ENCODE data around the gene ARPC5L. TPM values are rescaled to one million over a fixed set of nuclear protein-coding genes. Genes with fewer than 3 reads are reported as not detected.
A peak's percentile ranks its signal among the peaks of the same experiment; 100 is the strongest.
"Not testable (repeated sequence)": the region's sequence is repeated elsewhere in the genome, so short reads cannot be mapped to it uniquely, and the experiment has no call there.

The ARPC5L gene
- total RNA-seq, 1 donor from 2014 or later = 39.2 TPM

DNA sequence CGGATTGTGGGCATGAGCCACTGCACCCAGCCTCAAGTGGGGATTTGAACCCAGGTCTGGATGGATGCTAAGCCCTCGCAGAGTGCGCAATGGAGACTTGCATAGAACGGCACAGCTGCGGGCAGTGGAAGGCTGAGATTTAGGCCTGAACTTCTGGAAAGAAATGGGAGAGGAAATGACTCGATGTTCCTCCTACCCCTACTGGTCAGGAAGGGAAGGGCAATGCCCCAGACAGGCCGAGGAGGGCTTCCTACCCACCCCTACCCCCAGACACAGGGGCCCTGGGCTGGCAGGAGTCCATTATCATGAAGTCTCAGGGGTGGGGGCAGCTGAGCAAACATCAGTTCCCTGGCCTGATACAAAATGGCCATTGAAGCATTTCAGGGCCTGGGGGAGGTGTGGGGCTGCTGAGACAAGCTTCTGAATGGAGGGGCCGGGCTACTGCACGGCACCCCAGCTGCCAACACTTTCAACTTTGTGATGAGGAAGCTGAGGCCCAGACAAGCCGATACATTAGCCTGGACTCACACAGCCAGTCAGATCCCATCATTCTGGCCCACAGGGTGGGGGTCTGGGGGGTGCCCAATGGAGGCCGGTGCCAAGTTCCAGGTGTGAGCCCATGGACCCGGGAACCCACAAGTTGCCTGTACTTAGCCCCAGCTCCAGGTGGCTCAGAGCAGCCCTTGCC, 22.2 kb upstream of the ARPC5L start:
- Histone ChIP-seq H3K36me3 (no peaks in the 10 kb centered on the region), H3K4me3 (no peak overlapping the region), H3K27ac (replicated peaks) (peak overlapping the region; percentile 37), H3K9me3 (replicated peaks) (no peaks in the 10 kb centered on the region), H3K4me1 (peaks cover 41% of the 10 kb centered on the region), H3K27me3 (ENCODE audit: low read depth) (no peaks in the 10 kb centered on the region)
- intact Hi-C loops (cut with micrococcal nuclease) = no loop called here
- no peak for DNase-seq
- TF ChIP-seq, protein P1, sequence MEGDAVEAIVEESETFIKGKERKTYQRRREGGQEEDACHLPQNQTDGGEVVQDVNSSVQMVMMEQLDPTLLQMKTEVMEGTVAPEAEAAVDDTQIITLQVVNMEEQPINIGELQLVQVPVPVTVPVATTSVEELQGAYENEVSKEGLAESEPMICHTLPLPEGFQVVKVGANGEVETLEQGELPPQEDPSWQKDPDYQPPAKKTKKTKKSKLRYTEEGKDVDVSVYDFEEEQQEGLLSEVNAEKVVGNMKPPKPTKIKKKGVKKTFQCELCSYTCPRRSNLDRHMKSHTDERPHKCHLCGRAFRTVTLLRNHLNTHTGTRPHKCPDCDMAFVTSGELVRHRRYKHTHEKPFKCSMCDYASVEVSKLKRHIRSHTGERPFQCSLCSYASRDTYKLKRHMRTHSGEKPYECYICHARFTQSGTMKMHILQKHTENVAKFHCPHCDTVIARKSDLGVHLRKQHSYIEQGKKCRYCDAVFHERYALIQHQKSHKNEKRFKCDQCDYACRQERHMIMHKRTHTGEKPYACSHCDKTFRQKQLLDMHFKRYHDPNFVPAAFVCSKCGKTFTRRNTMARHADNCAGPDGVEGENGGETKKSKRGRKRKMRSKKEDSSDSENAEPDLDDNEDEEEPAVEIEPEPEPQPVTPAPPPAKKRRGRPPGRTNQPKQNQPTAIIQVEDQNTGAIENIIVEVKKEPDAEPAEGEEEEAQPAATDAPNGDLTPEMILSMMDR (IDR thresholded peaks at IDR 0.05; ENCODE audit: borderline replicate concordance) = peak; percentile 57

DNA sequence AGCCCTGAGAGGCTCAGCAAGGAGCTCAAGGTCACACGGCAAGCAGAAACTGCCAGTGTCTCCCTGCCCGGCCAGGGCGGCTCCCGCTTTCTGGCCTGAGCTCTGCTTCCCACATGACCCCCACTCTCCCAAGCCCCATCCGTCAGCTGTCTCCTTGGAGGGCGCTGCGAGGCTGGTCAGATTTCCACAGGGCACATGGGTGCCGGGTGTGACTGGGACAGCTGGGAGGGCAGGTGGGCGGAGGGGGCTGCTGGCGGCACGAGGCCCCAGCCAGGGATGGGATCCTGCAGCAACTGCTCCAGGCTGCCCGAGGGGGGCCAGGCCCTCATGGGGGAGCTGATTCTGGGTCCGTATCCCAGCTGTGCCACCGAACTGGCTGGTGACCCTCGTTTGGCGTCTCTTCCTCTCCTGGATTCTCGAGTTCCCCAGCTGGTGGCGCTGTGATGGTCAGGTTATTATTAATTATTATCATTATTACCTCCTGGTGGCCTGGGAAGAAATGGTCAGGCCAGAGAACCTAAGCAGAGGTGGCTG, 21.6 kb upstream of the ARPC5L start:
- Histone ChIP-seq H3K4me3 (no peak overlapping the region), H3K27me3 (ENCODE audit: low read depth) (no peaks in the 10 kb centered on the region), H3K36me3 (no peaks in the 10 kb centered on the region), H3K9me3 (replicated peaks) (no peaks in the 10 kb centered on the region), H3K27ac (replicated peaks) (peak overlapping the region; percentile 37), H3K4me1 (peaks cover 35% of the 10 kb centered on the region)
- intact Hi-C loops (cut with micrococcal nuclease) = no loop called here
- TF ChIP-seq, protein P1 (IDR thresholded peaks at IDR 0.05; ENCODE audit: borderline replicate concordance) = peak; percentile 19
- DNase-seq = no peak

DNA sequence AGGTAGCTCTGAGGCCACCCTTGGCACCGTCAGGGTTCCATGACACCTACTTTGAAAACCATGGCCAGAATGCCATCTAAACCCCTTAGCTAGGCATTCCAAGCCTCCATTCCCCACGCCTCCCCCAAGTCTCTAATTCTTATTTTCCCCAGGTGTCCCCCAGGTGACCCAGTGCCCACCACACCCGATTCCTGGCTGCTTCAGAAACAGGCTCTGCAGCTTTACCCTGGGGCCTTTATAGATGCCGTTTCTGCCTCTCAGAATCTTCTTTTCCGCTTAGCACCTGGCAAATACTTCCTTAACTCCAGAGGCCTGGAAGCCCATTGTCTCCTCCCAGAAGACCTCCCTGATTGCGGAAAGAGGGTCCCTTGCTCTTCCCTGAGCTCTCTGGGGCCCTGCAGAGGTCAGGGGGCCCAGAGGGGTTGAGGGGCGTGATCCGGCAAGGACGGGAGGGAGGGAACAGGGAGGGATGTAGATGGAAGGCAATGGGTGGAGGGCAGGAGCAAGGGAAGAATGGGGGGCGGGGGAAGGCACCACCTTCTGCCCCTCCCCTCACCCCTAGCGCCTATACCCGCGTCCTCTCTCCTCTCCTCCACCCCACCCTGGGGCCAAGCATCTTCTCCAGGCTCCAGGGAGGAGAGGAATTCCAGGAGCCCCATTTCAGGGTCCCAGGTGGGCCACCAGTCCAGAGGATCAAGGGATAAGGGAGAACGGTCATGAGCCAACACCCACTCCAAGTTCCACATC, 20.7 kb upstream of the ARPC5L start:
- Histone ChIP-seq H3K36me3 (no peaks in the 10 kb centered on the region), H3K4me1 (peaks cover 26% of the 10 kb centered on the region), H3K27ac (replicated peaks) (no peak overlapping the region), H3K9me3 (replicated peaks) (no peaks in the 10 kb centered on the region), H3K27me3 (ENCODE audit: low read depth) (no peaks in the 10 kb centered on the region), H3K4me3 (no peak overlapping the region)
- TF ChIP-seq, protein P1 (IDR thresholded peaks at IDR 0.05; ENCODE audit: borderline replicate concordance) = no peak
- no peak for DNase-seq
- intact Hi-C loops (cut with micrococcal nuclease) = no loop called here

DNA sequence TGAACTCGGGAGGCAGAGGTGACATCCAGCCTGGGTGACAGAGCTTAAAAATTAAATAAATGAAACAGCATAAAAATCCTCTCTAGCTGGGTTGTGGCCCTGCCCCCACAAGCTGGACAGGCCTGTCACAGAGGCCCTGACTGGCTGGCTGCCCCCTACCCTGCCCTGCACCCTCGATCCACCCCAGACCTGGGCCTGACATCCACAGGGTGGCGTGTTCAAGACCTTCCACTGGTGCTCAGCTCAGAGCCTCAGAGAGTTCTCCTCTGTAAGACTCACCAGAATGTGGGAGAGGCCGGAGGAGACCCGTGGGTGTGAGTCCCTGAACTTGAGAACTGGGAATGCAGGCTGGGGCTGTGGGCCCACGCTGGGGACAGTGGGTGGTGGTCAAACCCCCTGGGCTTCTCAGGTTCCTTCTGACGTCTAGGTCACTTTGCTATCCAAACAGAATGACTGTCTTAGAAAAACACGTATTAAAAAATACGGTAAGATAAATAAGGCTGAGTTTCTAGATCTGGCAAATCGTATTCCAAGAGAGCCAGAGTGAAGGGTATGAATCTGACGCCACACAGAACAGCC, 18.4 kb upstream of the ARPC5L start:
- Histone ChIP-seq H3K27ac (replicated peaks) (no peak overlapping the region), H3K27me3 (ENCODE audit: low read depth) (no peaks in the 10 kb centered on the region), H3K36me3 (no peaks in the 10 kb centered on the region), H3K4me1 (peaks cover 17% of the 10 kb centered on the region), H3K4me3 (no peak overlapping the region), H3K9me3 (replicated peaks) (no peaks in the 10 kb centered on the region)
- intact Hi-C loops (cut with micrococcal nuclease) = no loop called here
- TF ChIP-seq, protein P1 (IDR thresholded peaks at IDR 0.05; ENCODE audit: borderline replicate concordance) = no peak
- no peak for DNase-seq

DNA sequence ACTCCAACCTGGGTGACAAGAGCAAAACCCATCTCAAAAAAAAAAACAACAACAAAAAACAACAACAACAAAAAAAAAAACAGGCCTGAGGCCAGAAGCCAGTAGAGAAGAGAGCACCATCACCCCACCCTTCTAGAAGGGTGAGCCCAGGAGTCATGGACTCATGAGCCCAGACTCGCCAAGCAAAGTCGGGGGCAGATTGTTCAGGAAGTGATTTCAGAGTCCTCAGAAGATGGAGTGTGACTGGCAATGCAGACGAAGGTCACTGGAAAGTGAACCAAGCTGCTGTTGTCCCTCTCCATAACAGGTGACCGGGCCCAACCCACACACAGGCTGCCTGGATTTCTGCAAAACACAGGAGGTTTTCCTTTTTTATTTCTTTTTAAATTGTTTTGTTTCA, 17.6 kb upstream of the ARPC5L start:
- H3K4me3 ChIP-seq = no peak overlapping the region
- H3K27me3 ChIP-seq (ENCODE audit: low read depth) = no peaks in the 10 kb centered on the region
- intact Hi-C loops (cut with micrococcal nuclease) = no loop called here
- H3K27ac ChIP-seq (replicated peaks) = no peak overlapping the region
- H3K4me1 ChIP-seq = peaks cover 18% of the 10 kb centered on the region
- H3K9me3 ChIP-seq (replicated peaks) = no peaks in the 10 kb centered on the region
- no peak for DNase-seq
- H3K36me3 ChIP-seq = no peaks in the 10 kb centered on the region
- TF ChIP-seq, protein P1 (IDR thresholded peaks at IDR 0.05; ENCODE audit: borderline replicate concordance) = no peak

DNA sequence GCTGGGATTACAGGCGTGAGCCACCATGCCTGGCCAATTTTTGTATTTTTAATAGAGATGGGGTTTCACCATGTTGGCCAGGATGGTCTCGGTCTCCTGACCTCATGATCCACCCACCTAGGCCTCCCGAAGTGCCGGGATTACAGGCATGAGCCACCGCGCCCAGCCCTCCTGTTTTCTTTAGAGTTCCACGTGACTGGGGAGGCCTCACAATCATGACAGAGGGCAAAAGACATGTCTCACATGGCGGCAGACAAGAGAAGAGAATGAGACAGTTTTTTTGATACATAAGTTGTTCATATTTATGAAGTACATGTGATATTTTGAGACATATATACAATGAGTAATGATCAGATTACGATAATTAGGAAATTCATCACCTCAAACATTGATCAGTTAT, 15.5 kb upstream of the ARPC5L start:
- H3K27ac ChIP-seq (replicated peaks); H3K4me3 ChIP-seq; intact Hi-C loops (cut with micrococcal nuclease); H3K9me3 ChIP-seq (replicated peaks); H3K27me3 ChIP-seq (ENCODE audit: low read depth); DNase-seq; H3K36me3 ChIP-seq: not testable (repeated sequence)
- peaks cover 25% of the 10 kb centered on the region for H3K4me1 ChIP-seq

Data from left ventricle myocardium inferior (tissue), 1 donor.